NCI-H128 (cell line): ENCODE measurements around the gene SEC23IP.

ENCODE experiments used
- DNase-seq: peaks from one replicate; lab custom pipeline; 2025; ENCODE audit not compliant: unreplicated experiment; lab: John Stamatoyannopoulos, UW

Gene SEC23IP

DNA sequence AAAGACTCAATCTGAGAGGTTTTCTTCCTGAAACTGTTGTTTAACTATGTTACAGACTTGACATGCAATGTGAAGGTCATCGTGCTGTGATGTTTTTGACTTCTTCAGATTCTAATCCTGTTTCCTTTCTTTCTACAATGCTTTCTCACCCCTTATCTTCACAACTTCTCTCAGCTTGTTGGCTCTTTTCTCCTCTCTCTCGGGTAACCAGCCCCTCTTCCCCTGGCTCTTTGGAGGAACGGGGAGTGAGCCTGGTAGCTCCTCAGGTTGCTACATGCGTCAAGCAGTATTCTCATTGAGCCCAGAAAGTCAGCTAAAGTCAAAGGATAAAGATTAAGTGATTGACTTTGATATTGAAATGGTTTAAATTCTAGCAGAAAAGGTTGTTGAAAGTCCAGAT is 40.1 kb downstream of the SEC23IP start:
- DNase-seq, result no peak

GRCh38 chr10:119933179-119933578 is 40.6 kb downstream of the SEC23IP start:
- DNase-seq, result no peak

GRCh38 chr10:119940487-119940886 is 48.0 kb downstream of the SEC23IP start:
- no peak for DNase-seq

DNA sequence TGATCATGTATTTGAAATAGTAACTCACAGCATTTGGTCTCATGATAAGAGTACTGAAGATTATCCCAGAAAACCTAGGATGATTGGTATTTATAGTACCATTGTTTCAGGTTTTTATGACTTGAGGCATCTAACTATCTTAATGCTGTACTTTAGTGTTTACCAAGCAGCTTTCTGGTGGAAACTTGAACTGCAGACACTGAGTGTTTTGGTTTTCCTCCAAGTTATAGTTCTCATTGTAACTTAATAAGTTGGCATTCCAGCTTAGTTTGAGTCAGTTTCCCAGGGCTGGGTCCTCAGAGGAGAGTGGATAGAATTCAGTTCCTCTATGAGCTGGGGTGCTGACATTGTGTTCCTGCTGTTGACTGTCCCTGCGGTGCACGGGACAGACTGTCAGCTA is 50.4 kb downstream of the SEC23IP start:
- DNase-seq, result no peak

- no peak for DNase-seq
These were observed 53.3 kb downstream of the SEC23IP start for GRCh38 chr10:119945805-119946204.

DNA sequence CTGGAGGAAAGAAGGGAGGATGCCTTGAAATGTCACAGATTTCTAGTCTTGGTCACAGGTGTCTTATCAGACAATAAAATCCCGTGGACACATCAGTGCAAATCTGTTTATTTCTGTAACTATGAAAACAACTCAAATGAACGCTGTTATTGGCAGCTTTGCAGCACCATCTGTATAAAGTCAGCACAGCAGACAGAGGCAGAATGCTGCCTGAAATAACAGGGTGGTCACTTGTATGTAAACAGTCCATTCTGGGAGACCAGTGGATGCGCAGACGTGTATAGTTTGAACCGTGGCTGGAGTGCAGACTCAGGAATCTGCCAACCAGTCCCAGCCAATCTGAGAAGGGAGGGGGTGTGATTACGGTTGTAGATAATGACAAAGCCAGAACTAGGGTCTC is 54.8 kb downstream of the SEC23IP start:
- DNase-seq, result no peak

DNA sequence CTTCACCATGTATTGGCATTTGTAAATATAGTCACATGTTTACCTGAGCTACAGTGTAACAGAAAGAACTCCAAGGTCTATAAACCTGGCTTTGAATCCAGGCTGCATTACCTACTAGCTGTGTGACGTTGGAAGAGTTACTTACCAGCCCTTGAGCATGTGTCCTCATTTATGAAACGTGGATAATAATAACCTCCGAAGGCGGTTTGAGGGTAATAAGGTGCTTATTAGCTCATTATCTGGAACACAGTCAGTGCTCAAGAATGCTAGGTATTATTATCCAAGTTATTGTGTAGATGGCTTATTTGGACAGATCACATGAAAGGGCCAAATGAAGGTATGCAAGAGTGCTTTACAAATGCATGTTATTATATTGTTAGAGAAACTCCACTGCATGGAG is 64.9 kb downstream of the SEC23IP start:
- no peak for DNase-seq

- no peak for DNase-seq
These were observed 70.3 kb downstream of the SEC23IP start for GRCh38 chr10:119962837-119963236.

GRCh38 chr10:119967066-119967465 is 74.5 kb downstream of the SEC23IP start:
- DNase-seq, result no peak

- DNase-seq, result no peak
These were observed 77.1 kb downstream of the SEC23IP start for GRCh38 chr10:119969609-119970008.

DNA sequence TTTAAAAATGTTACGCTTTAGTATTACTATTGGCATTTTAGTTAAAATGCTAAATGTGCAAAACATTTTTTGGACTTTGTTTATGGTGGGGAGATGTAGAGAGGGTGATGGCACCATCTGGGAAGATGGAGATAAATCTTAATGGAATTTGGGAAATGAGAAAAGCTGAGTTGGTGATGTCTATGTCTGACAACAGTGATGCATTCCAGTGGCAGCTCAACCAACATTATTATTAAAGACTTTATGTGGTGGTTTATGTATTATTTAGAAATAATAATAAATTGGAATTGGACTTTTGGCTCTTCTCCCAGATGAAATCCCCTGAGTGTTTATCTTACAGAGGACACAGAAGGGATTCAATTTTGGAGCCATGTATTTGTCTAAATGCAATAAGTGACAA is 77.6 kb downstream of the SEC23IP start:
- DNase-seq, result no peak

DNA sequence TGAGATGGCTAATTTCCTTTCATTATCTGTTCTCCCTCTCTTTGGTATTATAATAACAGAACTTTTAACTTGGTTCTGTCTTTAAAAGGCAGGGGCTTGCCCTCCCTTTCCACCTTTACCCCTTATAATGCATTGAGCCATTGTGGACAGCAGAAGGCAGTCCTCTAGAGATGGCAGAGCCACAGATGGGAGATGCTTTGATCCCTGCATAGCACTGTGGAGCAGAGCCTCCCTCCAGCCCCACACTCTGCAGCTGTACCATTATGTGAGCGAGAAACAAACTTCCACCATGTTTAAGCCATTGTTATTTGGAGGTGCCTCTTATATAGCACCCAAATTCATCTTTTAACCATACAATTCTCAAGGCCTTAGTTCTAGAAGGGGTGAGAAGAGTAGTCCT is 78.4 kb downstream of the SEC23IP start:
- no peak for DNase-seq

DNA sequence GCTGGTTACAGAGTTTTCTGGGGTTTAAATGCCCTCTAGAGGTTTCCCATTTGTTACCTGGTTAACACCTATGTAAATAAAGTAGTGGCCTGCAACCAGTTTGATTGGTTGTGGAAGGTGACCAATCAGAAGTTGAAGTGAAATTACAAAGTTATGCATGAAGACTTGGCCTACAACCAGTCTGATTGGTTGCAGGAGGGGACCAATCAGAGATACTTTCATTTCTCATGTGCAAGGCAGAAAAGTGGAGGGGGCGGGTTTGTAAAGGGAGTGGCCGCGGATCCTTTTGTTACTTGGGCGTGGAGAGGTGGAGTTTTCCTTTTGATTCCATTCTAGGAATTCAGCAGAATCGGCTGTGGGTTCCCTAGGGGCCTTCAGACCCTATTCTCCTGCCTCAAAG is 80.8 kb downstream of the SEC23IP start:
- DNase-seq, result no peak

DNA sequence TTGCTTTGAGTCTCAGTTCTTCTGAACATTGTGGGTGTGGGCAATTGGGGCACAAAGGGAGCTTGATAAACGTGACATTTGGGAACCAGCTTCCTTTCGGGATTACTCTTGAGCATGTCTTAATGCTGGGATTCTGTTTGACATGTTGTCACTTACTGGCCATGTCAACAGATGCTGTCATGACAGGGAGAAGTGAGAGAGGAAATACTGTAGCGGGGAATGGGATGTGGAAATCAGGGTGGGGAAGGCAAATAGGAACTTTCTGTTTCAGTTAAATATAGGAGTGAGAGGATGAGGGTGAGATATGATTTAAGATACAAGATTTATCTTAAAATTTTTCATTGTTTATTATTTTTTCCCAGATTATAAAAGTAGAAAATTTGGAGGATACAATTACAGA is 83.9 kb downstream of the SEC23IP start:
- DNase-seq, result no peak

GRCh38 chr10:119980956-119981750 is 88.6 kb downstream of the SEC23IP start:
- no peak for DNase-seq

GRCh38 chr10:119981826-119982225 is 89.3 kb downstream of the SEC23IP start:
- no peak for DNase-seq

DNA sequence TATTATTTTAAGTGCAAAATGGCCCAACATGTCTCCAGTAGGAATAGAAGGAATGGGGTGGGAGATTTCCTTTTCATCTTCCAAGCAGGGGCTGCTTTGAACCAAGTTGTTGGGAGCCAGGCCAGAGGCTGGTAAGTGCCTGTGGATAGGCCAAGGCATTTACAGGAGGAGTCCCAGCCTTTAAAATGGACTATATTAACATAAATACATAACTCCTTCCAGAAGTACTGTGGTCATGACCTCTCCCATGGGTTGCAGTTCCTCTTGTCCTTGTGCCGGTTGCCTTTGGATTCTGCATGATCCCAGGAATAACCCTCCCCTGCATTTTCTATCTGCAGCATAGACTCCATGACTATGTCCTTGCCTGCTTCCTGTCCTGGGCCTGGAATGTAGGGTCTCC is 95.8 kb downstream of the SEC23IP start:
- no peak for DNase-seq

GRCh38 chr10:119989966-119990365 is 97.4 kb downstream of the SEC23IP start:
- no peak for DNase-seq

- DNase-seq, result no peak
These were observed 98.5 kb downstream of the SEC23IP start for GRCh38 chr10:119991066-119991465.

DNA sequence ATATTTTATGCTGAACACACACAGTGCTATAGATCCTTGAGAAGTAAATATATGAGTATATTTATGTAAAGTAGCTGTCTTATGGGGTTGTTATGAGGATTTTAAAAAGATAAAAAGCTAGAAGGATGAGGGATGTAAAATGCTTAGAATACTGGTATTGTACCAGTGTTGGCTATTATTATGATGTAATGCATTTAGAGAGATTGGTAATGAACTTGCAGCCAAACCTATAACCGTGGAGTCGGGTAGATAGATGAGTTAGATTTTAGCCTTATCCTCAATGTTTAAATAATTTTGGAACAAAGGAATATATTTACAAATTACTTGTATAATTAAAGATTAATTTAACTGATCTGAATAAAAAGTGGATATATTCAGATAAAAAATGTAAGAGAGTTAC is 99.3 kb downstream of the SEC23IP start:
- no peak for DNase-seq
